Suprapubic skin (tissue), 4 donors: Measurements from ENCODE around the gene NIPAL3.

ENCODE experiments used
- POLR2A ChIP-seq, 2 donors: fragments of 450-650 bp; IDR thresholded peaks; one replicate each; pipeline ENCODE4 v1.6.1; 2017; ENCODE audit warnings: antibody characterized with exemption in 2 of 2, mild to moderate bottlenecking in 2 of 2, moderate library complexity in 2 of 2
- POLR2AphosphoS5 ChIP-seq, 3 donors: sonication (generic); formaldehyde crosslinking; IDR thresholded peaks; one replicate each; pipeline ENCODE4 v1.6.1; 2017; ENCODE audit warnings: antibody characterized with exemption in 3 of 3
- TF ChIP-seq, protein P1 (sequence below), 2 donors: fragments of 200-600 bp in 1 of 2; fragments of 450-650 bp in 1 of 2; sonication (generic) in 1 of 2; IDR thresholded peaks; one replicate each; pipeline ENCODE4 v1.5.1; 2016 to 2019; ENCODE audit warnings: antibody characterized with exemption in 2 of 2, mild to moderate bottlenecking in 1 of 2, moderate library complexity in 1 of 2

DNA sequence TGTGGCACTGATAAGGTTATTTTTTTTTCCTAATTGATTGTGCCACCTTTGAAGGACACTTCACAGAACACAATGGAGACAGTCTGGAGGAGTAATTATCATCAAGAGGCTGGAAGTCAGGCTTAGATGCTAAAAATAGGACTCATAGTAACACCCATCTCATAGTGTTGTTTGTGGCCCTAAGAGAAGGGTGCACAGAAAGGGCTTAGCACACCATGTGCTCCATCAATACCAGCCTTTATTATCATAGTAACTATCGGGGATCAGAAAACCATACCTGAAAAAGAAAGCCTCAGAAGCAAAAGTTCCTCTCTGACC is 11.9 kb downstream of the NIPAL3 start:
- TF ChIP-seq POLR2AphosphoS5 (IDR thresholded peaks at IDR 0.05), result no peak
- no peak for TF ChIP-seq POLR2A (IDR thresholded peaks at IDR 0.05)
- TF ChIP-seq, protein P1, sequence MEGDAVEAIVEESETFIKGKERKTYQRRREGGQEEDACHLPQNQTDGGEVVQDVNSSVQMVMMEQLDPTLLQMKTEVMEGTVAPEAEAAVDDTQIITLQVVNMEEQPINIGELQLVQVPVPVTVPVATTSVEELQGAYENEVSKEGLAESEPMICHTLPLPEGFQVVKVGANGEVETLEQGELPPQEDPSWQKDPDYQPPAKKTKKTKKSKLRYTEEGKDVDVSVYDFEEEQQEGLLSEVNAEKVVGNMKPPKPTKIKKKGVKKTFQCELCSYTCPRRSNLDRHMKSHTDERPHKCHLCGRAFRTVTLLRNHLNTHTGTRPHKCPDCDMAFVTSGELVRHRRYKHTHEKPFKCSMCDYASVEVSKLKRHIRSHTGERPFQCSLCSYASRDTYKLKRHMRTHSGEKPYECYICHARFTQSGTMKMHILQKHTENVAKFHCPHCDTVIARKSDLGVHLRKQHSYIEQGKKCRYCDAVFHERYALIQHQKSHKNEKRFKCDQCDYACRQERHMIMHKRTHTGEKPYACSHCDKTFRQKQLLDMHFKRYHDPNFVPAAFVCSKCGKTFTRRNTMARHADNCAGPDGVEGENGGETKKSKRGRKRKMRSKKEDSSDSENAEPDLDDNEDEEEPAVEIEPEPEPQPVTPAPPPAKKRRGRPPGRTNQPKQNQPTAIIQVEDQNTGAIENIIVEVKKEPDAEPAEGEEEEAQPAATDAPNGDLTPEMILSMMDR (IDR thresholded peaks at IDR 0.05), result no peak
